Right lung (tissue), 5 donors: Measurements from ENCODE around the gene CMTR2. TPM values are rescaled to one million over a fixed set of nuclear protein-coding genes. Genes with fewer than 3 reads are reported as not detected.

Source experiments
- DNase-seq, 2 donors: peaks; one replicate each; pipeline ENCODE4 v3.0.0-alpha.2; 2013
- polyA plus RNA-seq, 5 donors: library from polyadenylated mRNA; unstranded; fragments of 120-200 nt; gene quantifications; one replicate each; pipeline versions ENCODE4 v1.2.1 to v1.2.3, GENCODE V29; 2013; ENCODE audit warnings: inconsistent platforms in 1 of 5, low replicate concordance in 1 of 5; ENCODE audit not compliant: insufficient read length in 5 of 5, insufficient read depth in 1 of 5

Gene CMTR2
- polyA plus RNA-seq, 5 donors: 33.6 to 58.3 (median 43.4) TPM

GRCh38 chr16:71287454-71287853 is 1.7 kb downstream of the CMTR2 start:
- DNase-seq: no peak

GRCh38 chr16:71283612-71284011 is 5.6 kb downstream of the CMTR2 start:
- no peak for DNase-seq

- DNase-seq: no peak
These were observed 6.3 kb downstream of the CMTR2 start for GRCh38 chr16:71282943-71283342.

GRCh38 chr16:71276589-71277334 is 12.4 kb downstream of the CMTR2 start:
- DNase-seq: no peak

- no peak for DNase-seq
These were observed 15.8 kb downstream of the CMTR2 start for GRCh38 chr16:71273384-71273783.

- no peak for DNase-seq
These were observed 24.9 kb downstream of the CMTR2 start for GRCh38 chr16:71264299-71264698.

- DNase-seq: no peak
These were observed 25.6 kb downstream of the CMTR2 start for GRCh38 chr16:71263582-71263981.

GRCh38 chr16:71262391-71262790 is 26.8 kb downstream of the CMTR2 start:
- DNase-seq: no peak

GRCh38 chr16:71260995-71261394 is 28.2 kb downstream of the CMTR2 start:
- no peak for DNase-seq

GRCh38 chr16:71259086-71259485 is 30.1 kb downstream of the CMTR2 start:
- no peak for DNase-seq

GRCh38 chr16:71258372-71258771 is 30.8 kb downstream of the CMTR2 start:
- DNase-seq: no peak

- no peak for DNase-seq
These were observed 31.4 kb downstream of the CMTR2 start for GRCh38 chr16:71257768-71258167.

GRCh38 chr16:71255721-71256120 is 33.5 kb downstream of the CMTR2 start:
- peak in 1 of 2 donors; percentile 8 for DNase-seq

GRCh38 chr16:71254832-71255525 is 34.2 kb downstream of the CMTR2 start:
- peak in 1 of 2 donors; percentile 3 for DNase-seq

- DNase-seq: peak in 1 of 2 donors; percentile 16
These were observed 38.6 kb downstream of the CMTR2 start for GRCh38 chr16:71250461-71251235.

- no peak for DNase-seq
These were observed 39.8 kb downstream of the CMTR2 start for GRCh38 chr16:71249399-71249798.

- no peak for DNase-seq
These were observed 41.7 kb downstream of the CMTR2 start for GRCh38 chr16:71247478-71247877.

- DNase-seq: no peak
These were observed 42.9 kb downstream of the CMTR2 start for GRCh38 chr16:71246309-71246708.

- no peak for DNase-seq
These were observed 44.7 kb downstream of the CMTR2 start for GRCh38 chr16:71244521-71244920.

- DNase-seq: no peak
These were observed 46.6 kb downstream of the CMTR2 start for GRCh38 chr16:71242601-71243000.

GRCh38 chr16:71242036-71242435 is 47.2 kb downstream of the CMTR2 start:
- no peak for DNase-seq
